WERI-Rb-1 (cell line): ENCODE measurements around the gene SLC10A4.
"Not testable (repeated sequence)": the region's sequence is repeated elsewhere in the genome, so short reads cannot be mapped to it uniquely, and the experiment has no call there.

Experiments
- DNase-seq: peaks from one replicate; pipeline ENCODE4 v3.0.0-alpha.2; 2020
- H3K27ac ChIP-seq: fragments of 250-450 bp; sonication (Bioruptor Pico); 2 replicates; pipeline ENCODE4 v1.5.1; 2020; ENCODE audit warnings: mild to moderate bottlenecking, moderate library complexity
- H3K27me3 ChIP-seq: fragments of 250-450 bp; sonication (Bioruptor Pico); 2 replicates; pipeline ENCODE4 v1.5.1; 2021; ENCODE audit warnings: mild to moderate bottlenecking, low read depth, moderate library complexity; ENCODE audit not compliant: insufficient read depth, severe bottlenecking
- H3K36me3 ChIP-seq: fragments of 250-450 bp; sonication (Bioruptor Pico); 2 replicates; pipeline ENCODE4 v1.5.1; 2020; ENCODE audit warnings: mild to moderate bottlenecking, moderate library complexity
- H3K4me3 ChIP-seq: 2 replicates; pipeline ENCODE4 v1.5.1; 2011; ENCODE audit warnings: low read depth, mild to moderate bottlenecking, control low read depth, low read length
- H3K9me3 ChIP-seq: fragments of 250-450 bp; sonication (Bioruptor Pico); 2 replicates; pipeline ENCODE4 v1.5.1; 2021; ENCODE audit warnings: mild to moderate bottlenecking, moderate library complexity; ENCODE audit not compliant: severe bottlenecking
- TF ChIP-seq, protein P1 (sequence below): IDR thresholded peaks from 2 replicates; pipeline ENCODE4 v1.5.1; 2011; ENCODE audit warnings: low read depth, mild to moderate bottlenecking, control low read depth, inconsistent platforms, low read length

The SLC10A4 gene, protein sequence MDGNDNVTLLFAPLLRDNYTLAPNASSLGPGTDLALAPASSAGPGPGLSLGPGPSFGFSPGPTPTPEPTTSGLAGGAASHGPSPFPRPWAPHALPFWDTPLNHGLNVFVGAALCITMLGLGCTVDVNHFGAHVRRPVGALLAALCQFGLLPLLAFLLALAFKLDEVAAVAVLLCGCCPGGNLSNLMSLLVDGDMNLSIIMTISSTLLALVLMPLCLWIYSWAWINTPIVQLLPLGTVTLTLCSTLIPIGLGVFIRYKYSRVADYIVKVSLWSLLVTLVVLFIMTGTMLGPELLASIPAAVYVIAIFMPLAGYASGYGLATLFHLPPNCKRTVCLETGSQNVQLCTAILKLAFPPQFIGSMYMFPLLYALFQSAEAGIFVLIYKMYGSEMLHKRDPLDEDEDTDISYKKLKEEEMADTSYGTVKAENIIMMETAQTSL

DNA sequence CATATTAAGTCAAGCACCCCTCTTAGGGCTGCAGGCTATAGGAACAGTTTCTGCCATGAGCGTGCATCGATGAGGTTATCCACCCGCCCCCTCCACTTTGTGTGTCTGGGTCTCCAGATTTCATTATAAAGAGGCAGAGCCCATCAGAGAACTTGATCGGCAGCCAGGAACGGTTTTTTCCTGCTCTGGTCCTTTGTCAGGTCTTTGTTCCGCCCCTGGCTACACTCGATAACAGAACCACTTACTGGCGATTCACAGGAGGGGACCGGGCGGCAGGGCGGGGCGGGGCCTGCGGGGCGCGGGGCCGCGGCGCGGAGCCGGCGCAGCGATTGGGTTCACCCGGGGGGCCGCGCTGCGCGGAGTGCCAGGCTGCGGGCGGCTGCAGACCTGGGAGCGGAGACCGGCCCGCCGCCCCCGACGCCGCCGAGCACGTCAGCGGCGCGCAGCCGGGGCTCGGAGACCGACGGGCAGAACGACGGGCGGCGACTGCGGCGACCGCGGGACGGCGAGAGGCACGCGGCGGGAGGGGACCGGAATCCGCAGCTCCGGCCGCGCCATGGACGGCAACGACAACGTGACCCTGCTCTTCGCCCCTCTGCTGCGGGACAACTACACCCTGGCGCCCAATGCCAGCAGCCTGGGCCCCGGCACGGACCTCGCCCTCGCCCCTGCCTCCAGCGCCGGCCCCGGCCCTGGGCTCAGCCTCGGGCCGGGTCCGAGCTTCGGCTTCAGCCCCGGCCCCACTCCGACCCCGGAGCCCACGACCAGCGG lies at the start of gene SLC10A4:
Gene SLC10A4, plus strand, starts transcription at position 338 of the 771 bp plus-strand sequence. Its CDS starts 219 bp downstream, at position 557.
- DNase-seq = no peak
- Histone ChIP-seq H3K4me3 (peak within 1 kb of the TSS; percentile 59), H3K27me3 (no peaks in the 10 kb centered on the region), H3K9me3 (peaks cover 4% of the 10 kb centered on the region), H3K36me3 (no peaks in the 10 kb centered on the region), H3K27ac (no peak within 1 kb of the TSS)
- TF ChIP-seq, protein P1, sequence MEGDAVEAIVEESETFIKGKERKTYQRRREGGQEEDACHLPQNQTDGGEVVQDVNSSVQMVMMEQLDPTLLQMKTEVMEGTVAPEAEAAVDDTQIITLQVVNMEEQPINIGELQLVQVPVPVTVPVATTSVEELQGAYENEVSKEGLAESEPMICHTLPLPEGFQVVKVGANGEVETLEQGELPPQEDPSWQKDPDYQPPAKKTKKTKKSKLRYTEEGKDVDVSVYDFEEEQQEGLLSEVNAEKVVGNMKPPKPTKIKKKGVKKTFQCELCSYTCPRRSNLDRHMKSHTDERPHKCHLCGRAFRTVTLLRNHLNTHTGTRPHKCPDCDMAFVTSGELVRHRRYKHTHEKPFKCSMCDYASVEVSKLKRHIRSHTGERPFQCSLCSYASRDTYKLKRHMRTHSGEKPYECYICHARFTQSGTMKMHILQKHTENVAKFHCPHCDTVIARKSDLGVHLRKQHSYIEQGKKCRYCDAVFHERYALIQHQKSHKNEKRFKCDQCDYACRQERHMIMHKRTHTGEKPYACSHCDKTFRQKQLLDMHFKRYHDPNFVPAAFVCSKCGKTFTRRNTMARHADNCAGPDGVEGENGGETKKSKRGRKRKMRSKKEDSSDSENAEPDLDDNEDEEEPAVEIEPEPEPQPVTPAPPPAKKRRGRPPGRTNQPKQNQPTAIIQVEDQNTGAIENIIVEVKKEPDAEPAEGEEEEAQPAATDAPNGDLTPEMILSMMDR = no peak

DNA sequence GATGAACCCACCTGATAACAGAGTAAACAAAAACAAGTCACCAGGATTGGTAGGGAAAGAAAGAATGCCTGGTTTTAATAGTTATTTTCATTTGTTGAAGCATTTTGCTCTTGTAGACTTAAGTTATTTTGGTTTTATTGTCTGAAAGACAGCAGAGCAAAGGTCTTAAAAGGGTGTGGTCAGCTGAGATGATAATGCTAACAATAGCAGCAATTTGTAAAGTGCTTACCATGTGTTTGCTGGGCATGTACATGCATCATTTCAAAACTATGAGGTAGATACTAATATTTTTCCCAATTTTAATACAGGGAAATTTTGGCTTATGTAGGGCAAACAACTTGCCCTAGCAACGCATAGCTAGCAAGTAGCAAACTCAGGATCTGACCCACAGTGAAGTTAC lies 46.8 kb upstream of the SLC10A4 start:
- no peak for DNase-seq
- TF ChIP-seq, protein P1 = no peak

DNA sequence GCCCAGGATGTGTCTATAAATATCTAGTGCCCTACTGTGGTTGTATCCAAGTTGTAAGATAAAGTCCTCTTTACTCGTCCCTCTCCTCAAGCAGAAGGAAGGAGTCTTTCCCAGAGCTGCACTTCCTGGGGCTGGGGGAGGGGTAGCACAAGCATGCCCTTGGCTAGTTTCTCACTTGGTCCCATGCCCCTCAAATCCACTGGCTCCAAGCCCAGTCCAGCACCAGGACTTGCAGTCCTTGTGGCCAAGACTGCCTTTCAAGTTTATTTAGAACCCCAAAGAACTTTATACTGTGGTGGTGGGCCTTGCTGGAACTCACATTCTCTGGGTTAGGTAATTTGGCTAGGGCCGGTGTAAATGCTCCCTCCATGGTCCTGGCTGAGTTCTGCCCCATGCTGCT lies 43.2 kb upstream of the SLC10A4 start:
- H3K27me3 ChIP-seq = no peaks in the 10 kb centered on the region
- DNase-seq = no peak
- TF ChIP-seq, protein P1 = no peak
- H3K9me3 ChIP-seq = no peaks in the 10 kb centered on the region
- no peaks in the 10 kb centered on the region for H3K36me3 ChIP-seq
- no peak overlapping the region for H3K27ac ChIP-seq
- H3K4me3 ChIP-seq = no peak overlapping the region

More for the DNA sequence above, 46.8 kb upstream of the SLC10A4 start:
- Histone ChIP-seq H3K9me3 (no peaks in the 10 kb centered on the region), H3K4me3 (no peak overlapping the region), H3K27me3 (no peaks in the 10 kb centered on the region), H3K27ac (no peak overlapping the region), H3K36me3 (no peaks in the 10 kb centered on the region)

DNA sequence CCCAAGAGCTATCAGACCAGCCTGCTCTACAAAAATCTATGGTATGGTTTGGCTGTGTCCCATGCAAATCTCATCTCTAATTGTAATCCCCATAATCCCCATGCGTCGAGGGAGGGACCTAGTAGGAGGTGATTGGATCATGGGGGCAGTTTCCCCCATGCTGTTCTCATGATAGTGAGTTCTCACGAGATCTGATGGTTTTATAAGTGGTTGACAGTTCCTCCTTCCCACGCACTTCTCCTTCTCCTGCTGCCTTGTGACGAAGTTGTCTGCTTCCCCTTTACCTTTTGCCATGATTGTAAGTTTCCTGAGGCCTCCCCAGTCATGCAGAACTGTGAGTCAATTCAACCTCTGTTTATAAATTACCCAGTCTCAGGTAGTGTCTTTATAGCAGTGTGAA lies 42.2 kb upstream of the SLC10A4 start:
- H3K27ac ChIP-seq, DNase-seq, H3K27me3 ChIP-seq, H3K9me3 ChIP-seq, H3K36me3 ChIP-seq, H3K4me3 ChIP-seq: not testable (repeated sequence)

DNA sequence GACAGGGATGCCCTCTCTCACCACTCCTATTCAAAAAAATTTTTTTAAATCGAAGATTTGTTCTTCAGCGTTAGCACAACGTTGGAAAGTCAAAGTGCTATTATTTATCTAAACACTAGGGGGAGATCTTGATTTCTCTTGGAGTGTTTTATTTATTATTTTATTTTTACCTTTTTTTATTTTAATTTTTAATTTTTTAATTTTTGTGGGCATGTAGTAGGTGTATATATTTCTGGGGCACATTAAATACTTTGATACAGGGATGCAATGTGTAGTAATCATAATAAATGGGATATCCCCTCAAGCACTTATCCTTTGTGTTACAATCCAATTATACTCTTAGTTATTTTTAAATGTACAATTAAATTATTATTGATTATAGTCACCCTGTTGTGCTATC lies 37.4 kb upstream of the SLC10A4 start:
- H3K4me3 ChIP-seq = no peak overlapping the region
- no peaks in the 10 kb centered on the region for H3K36me3 ChIP-seq
- TF ChIP-seq, protein P1 = no peak
- H3K27ac ChIP-seq = no peak overlapping the region
- no peaks in the 10 kb centered on the region for H3K27me3 ChIP-seq
- no peaks in the 10 kb centered on the region for H3K9me3 ChIP-seq
- no peak for DNase-seq

DNA sequence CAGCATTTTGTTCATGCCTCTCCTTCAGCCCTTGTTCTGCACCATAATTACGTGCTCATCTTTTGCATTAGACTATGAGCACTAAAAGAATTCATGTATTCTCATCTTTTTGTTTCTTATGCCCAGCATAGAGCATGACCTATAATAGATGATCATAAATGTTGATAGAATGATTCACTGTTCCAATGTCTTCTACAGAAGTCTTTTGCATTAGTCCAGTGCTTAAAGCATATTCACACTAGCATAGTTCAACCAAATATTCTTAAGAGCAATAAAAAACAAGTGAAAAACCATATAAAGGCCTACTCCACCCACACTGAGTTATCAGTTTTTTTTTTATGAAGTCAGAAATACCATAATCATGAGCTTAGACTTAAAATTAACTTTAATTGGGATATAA lies 36.5 kb upstream of the SLC10A4 start:
- H3K27me3 ChIP-seq = no peaks in the 10 kb centered on the region
- TF ChIP-seq, protein P1 = no peak
- H3K9me3 ChIP-seq = no peaks in the 10 kb centered on the region
- H3K27ac ChIP-seq = no peak overlapping the region
- DNase-seq = no peak
- H3K4me3 ChIP-seq = no peak overlapping the region
- H3K36me3 ChIP-seq = no peaks in the 10 kb centered on the region
